ENCODE data around the gene PC. TPM values are rescaled to one million over a fixed set of nuclear protein-coding genes. Genes with fewer than 3 reads are reported as not detected.
A peak's percentile ranks its signal among the peaks of the same experiment; 100 is the strongest.

The PC gene
- polyA plus RNA-seq, 2 of the 4 experiments (the other 2 are of a cell fraction) = 14.2 to 45.9 TPM

DNA sequence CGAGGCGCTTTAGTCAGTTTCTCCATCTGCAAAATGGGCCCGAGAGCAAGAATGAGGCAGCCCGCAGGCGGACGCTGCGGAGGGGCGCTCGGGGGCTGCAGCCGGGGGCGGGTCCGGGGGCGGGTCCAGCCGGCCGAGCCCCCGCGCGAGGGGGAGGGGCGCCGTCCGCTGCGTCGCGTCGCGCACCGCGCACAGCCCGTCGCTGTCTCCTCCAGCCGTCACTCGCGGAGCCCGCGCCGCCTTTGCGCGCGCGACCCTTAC lies 282 bp downstream of the PC start:
- peak overlapping the region; percentile 98 for H3K4me2 ChIP-seq
- ChIA-PET POLR2A (interaction anchor here (1.2 kb wide), 2 partner anchors 8 to 39 kb away, joined by 3 to 4 read pairs; no protein-coding TSS in a partner anchor), CTCF (interaction anchor here (0.9 to 2.7 kb wide), 10 partner anchors 18 to 75 kb away, joined by 3 to 8 read pairs (median 4); partner anchors contain the start of gene C11orf86)
- TF ChIP-seq MYC (IDR thresholded peaks at IDR 0.05; ENCODE audit: borderline replicate concordance, low read length) (no peak), HOXA7 (CRISPR knock-in tag; IDR thresholded peaks at IDR 0.05) (no peak), SMC3 (IDR thresholded peaks at IDR 0.05) (0 out of 3 replicates have a peak, but pooled peaks have one; percentile 15), NFE2L2 (conservative IDR thresholded peaks at IDR 0.05; ENCODE audit: low read length) (no peak), CHD4 (IDR thresholded peaks at IDR 0.05; ENCODE audit: borderline replicate concordance) (no peak), TFCP2L1 (CRISPR knock-in tag; IDR thresholded peaks at IDR 0.05) (no peak)
- TF ChIP-seq, protein P1, sequence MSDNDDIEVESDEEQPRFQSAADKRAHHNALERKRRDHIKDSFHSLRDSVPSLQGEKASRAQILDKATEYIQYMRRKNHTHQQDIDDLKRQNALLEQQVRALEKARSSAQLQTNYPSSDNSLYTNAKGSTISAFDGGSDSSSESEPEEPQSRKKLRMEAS (IDR thresholded peaks at IDR 0.05) = no peak
- peak overlapping the region; percentile 60 to 82 for H3K27ac ChIP-seq
- ATAC-seq (peak; percentile 57 to 60), DNase-seq (ENCODE audit: low read depth in 1 of 2, low spot score in 1 of 2) (no peak), FAIRE-seq (no peak)
- peaks cover 29% of the 10 kb centered on the region for H3K4me1 ChIP-seq
- peak overlapping the region; percentile 63 for H3K4me3 ChIP-seq
- under 1% methylated on average over 14 of the region's 40 CpGs for WGBS (ENCODE audit: missing lambda C conversion rate)
- H3K9me3 ChIP-seq = no peaks in the 10 kb centered on the region

DNA sequence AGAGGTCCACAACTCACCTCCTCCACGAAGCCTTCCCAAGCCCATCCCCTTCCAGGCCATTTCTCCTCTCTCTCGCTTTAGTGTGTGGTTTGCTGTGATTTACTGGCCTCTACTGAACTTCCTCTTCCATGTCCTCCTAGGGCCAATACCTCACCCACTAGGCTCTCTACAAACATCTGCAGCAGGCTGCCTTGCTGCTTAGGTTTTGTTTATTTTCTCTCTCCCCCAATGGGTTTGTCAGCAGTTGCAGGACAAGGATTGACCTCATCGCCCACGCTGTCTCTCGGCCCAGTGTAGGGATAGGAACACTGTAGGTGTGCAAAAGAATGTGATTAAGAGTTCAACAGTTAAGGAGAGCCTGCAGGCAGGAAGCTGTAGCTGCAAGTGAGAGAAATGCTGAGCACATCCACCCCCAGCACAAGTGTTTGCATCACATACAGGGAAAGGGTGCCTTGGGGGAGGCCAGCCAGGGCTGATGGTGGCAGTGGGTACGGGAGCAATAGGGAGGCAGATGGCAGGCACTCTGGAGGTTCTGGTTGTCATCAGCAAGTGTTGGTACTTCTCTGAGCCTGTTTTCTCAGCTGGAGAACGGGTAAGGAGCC lies 1.4 kb downstream of the PC start:
- Histone ChIP-seq H3K9me3 (no peaks in the 10 kb centered on the region), H3K4me1 (peaks cover 37% of the 10 kb centered on the region), H3K27ac (peak overlapping the region; percentile 60 to 82), H3K4me2 (peak overlapping the region; percentile 98), H3K4me3 (peak overlapping the region; percentile 63; the same call in 2 of the 3 replicates)
- FAIRE-seq (no peak), ATAC-seq (peak; percentile 20 to 28; a peak in 3 of 6 replicates), DNase-seq (ENCODE audit: low read depth in 1 of 2, low spot score in 1 of 2) (peak in 1 of 2 experiments; percentile 71)
- CTCF ChIA-PET = interaction anchor here (0.9 to 2.7 kb wide), 10 partner anchors 19 to 74 kb away, joined by 3 to 8 read pairs (median 4); partner anchors contain the start of gene C11orf86
- 49% methylated on average over 7 of the region's 7 CpGs for WGBS (ENCODE audit: missing lambda C conversion rate)
- POLR2A ChIA-PET = interaction anchor here (1.2 kb wide), 1 partner anchor 40 kb away, joined by 3 read pairs; no protein-coding TSS in a partner anchor
- TF ChIP-seq, protein P1 (IDR thresholded peaks at IDR 0.05) = peak; percentile 36; the same call in 1 of the 2 replicates
- peak in 1 of 2 experiments; percentile 16; a peak in 1 of 4 replicates for TF ChIP-seq CEBPB (IDR thresholded peaks at IDR 0.05)
- TF ChIP-seq EP300 (IDR thresholded peaks at IDR 0.05) = no peak
- no peak for TF ChIP-seq CBX8 (IDR thresholded peaks at IDR 0.05)
- TF ChIP-seq ZSCAN20 (CRISPR knock-in tag; IDR thresholded peaks at IDR 0.05) = no peak

DNA sequence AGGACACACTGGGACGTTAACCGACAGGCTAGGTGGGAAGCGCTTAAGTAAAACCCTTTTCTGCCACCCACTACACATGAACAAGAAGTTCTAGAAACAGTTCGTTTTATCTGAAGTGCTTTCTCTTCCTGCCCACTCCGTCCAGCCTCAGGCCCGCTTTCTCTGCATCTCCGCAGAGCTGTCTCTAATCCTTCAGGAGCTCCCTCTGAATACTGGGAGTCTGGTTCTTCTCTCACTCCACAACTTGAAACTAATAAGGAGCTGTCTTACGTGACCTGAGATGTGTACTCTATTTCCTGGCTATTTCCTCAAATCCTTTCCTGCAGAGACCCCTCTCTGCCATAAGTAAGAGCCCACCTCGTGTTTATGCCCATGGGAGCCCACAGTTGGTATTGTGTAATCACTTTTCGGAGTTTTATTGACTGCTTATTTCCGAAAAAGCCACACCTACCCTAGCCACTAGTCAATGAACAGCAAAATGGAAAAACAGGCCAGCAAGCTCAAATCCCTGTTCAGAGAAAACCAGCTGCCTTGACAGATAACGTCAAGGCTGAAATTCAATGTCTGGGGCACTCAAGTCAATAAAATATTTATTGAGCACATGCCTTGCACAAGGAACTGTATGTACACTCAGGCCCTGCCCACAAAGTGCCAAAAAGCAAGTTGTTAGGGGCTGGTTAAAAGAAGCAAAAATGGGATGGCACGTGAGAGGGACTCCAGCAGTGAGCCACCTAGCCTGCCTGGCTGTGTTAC lies 4.9 kb downstream of the PC start:
- DNase-seq (ENCODE audit: low read depth in 1 of 2, low spot score in 1 of 2) (no peak), ATAC-seq (no peak), FAIRE-seq (no peak)
- POLR2A ChIA-PET = no interaction called here
- TF ChIP-seq NPAS2 (CRISPR knock-in tag; IDR thresholded peaks at IDR 0.05; ENCODE audit: borderline replicate concordance) (no peak), TFCP2L1 (CRISPR knock-in tag; IDR thresholded peaks at IDR 0.05) (no peak), SMC3 (IDR thresholded peaks at IDR 0.05) (no peak)
- TF ChIP-seq, protein P1 (IDR thresholded peaks at IDR 0.05) = no peak
- TF ChIP-seq, protein P2, sequence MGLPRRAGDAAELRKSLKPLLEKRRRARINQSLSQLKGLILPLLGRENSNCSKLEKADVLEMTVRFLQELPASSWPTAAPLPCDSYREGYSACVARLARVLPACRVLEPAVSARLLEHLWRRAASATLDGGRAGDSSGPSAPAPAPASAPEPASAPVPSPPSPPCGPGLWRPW (IDR thresholded peaks at IDR 0.05) = no peak
- TF ChIP-seq, protein P3, sequence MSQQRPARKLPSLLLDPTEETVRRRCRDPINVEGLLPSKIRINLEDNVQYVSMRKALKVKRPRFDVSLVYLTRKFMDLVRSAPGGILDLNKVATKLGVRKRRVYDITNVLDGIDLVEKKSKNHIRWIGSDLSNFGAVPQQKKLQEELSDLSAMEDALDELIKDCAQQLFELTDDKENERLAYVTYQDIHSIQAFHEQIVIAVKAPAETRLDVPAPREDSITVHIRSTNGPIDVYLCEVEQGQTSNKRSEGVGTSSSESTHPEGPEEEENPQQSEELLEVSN (IDR thresholded peaks at IDR 0.05; ENCODE audit: borderline replicate concordance, low read depth) = no peak
- TF ChIP-seq, protein P4, sequence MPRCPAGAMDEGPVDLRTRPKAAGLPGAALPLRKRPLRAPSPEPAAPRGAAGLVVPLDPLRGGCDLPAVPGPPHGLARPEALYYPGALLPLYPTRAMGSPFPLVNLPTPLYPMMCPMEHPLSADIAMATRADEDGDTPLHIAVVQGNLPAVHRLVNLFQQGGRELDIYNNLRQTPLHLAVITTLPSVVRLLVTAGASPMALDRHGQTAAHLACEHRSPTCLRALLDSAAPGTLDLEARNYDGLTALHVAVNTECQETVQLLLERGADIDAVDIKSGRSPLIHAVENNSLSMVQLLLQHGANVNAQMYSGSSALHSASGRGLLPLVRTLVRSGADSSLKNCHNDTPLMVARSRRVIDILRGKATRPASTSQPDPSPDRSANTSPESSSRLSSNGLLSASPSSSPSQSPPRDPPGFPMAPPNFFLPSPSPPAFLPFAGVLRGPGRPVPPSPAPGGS (IDR thresholded peaks at IDR 0.05) = no peak
- Histone ChIP-seq H3K4me1 (peaks cover 66% of the 10 kb centered on the region), H3K27ac (peak overlapping the region in 1 of 2 experiments; percentile 88; a peak in 3 of 6 replicates), H3K9me3 (no peaks in the 10 kb centered on the region), H3K4me2 (no peak overlapping the region), H3K4me3 (no peak overlapping the region)
- CTCF ChIA-PET = interaction anchor here (1.0 to 1.8 kb wide), 4 partner anchors 12 to 69 kb away, joined by 3 to 7 read pairs (median 4); partner anchors contain the start of gene C11orf86
- WGBS (ENCODE audit: missing lambda C conversion rate) = 86% methylated on average over 13 of the region's 13 CpGs
